OCI-LY7 (cell line): ENCODE measurements around the gene TBC1D5. TPM values are rescaled to one million over a fixed set of nuclear protein-coding genes. Genes with fewer than 3 reads are reported as not detected.
"Not testable (repeated sequence)": the region's sequence is repeated elsewhere in the genome, so short reads cannot be mapped to it uniquely, and the experiment has no call there.

Experiments
- BruUV-seq: library from RNA; stranded (reverse); fragments of 400-500 nt; replicated peaks from 2 replicates; lab custom pipeline; 2021; lab: Mats Ljungman, UMichigan
- CTCF ChIA-PET: fragments of 300-600 bp; sonication (Branson Sonifier 250); formaldehyde crosslinking; loops from one replicate; lab custom pipeline; 2022; ENCODE audit warnings: antibody characterized with exemption; ENCODE audit not compliant: unreplicated experiment; lab: Charles Lee
- POLR2A ChIA-PET: fragments of 300-600 bp; sonication (Branson Sonifier 250); formaldehyde crosslinking; loops from one replicate; lab custom pipeline; 2022; ENCODE audit warnings: antibody characterized with exemption; lab: Charles Lee
- DNase-seq: peaks from one replicate; pipeline ENCODE4 v3.0.0-alpha.2; 2015; ENCODE audit warnings: low spot score
- H2AFZ ChIP-seq: fragments of 200-600 bp; sonication (generic), shearing (Covaris generic); 2 replicates; pipeline ENCODE4 v1.6.1; 2014; ENCODE audit warnings: mild to moderate bottlenecking, antibody characterized with exemption, low read length, moderate library complexity
- H3K27ac ChIP-seq: fragments of 200-600 bp; sonication (generic); 2 replicates; pipeline ENCODE4 v1.5.1; 2014; ENCODE audit warnings: mixed run types, low read depth, mild to moderate bottlenecking, moderate library complexity, low read length, inconsistent platforms; ENCODE audit not compliant: poor library complexity, severe bottlenecking
- H3K36me3 ChIP-seq: fragments of 200-600 bp; sonication (generic); 2 replicates; pipeline ENCODE4 v1.6.1; 2014; ENCODE audit warnings: mild to moderate bottlenecking, antibody characterized with exemption, low read length, moderate library complexity, mixed read lengths; ENCODE audit not compliant: insufficient read depth
- H3K4me1 ChIP-seq: fragments of 200-600 bp; sonication (generic); 2 replicates; pipeline ENCODE4 v1.5.1; 2014; ENCODE audit warnings: mild to moderate bottlenecking, low read length; ENCODE audit not compliant: insufficient read depth, poor library complexity, severe bottlenecking
- H3K4me2 ChIP-seq: fragments of 200-600 bp; sonication (generic); 2 replicates; pipeline ENCODE4 v1.6.1; 2014; ENCODE audit warnings: mild to moderate bottlenecking, low read length
- H3K4me3 ChIP-seq: fragments of 200-600 bp; sonication (generic); 2 replicates; pipeline ENCODE4 v1.5.1; 2014; ENCODE audit warnings: mild to moderate bottlenecking, low read depth, low read length; ENCODE audit not compliant: poor library complexity, severe bottlenecking
- H3K79me2 ChIP-seq: fragments of 200-600 bp; sonication (generic); 2 replicates; pipeline ENCODE4 v1.6.1; 2016; ENCODE audit warnings: low read depth, mild to moderate bottlenecking, low read length, moderate library complexity, mixed read lengths; ENCODE audit not compliant: insufficient read depth
- H3K9me2 ChIP-seq: fragments of 200-600 bp; sonication (generic); 2 replicates; pipeline ENCODE4 v1.6.1; 2016; ENCODE audit warnings: mild to moderate bottlenecking, low read length, mixed read lengths; ENCODE audit not compliant: insufficient read depth
- H3K9me3 ChIP-seq: fragments of 200-600 bp; sonication (generic); 2 replicates; pipeline ENCODE4 v1.6.1; 2014; ENCODE audit warnings: mild to moderate bottlenecking, mixed run types, low read length, mixed read lengths
- H4K20me1 ChIP-seq: fragments of 200-600 bp; sonication (generic); 2 replicates; pipeline ENCODE4 v1.6.1; 2014; ENCODE audit warnings: mild to moderate bottlenecking, antibody characterized with exemption, low read length, moderate library complexity, mixed read lengths; ENCODE audit not compliant: insufficient read depth
- CTCF ChIP-seq: fragments of 200-600 bp; sonication (generic); conservative IDR thresholded peaks from 2 replicates; pipeline ENCODE4 v1.5.1; 2014; ENCODE audit warnings: mild to moderate bottlenecking, antibody characterized with exemption, low read length, moderate library complexity, mixed read lengths
- EZH2phosphoT487 ChIP-seq: fragments of 200-600 bp; sonication (generic); IDR thresholded peaks from 2 replicates; pipeline ENCODE4 v1.6.1; 2018; ENCODE audit warnings: low read depth, borderline replicate concordance, mild to moderate bottlenecking, mixed run types, antibody characterized with exemption, low read length, moderate library complexity, mixed read lengths
- intact Hi-C: fragments of 100-400 bp; cut with micrococcal nuclease; formaldehyde crosslinking; loops from one replicate; pipeline ENCODE4 v1.10.0; 2022; ENCODE audit not compliant: unreplicated experiment
- total RNA-seq, 2 experiments: library from RNA; depleted of rRNA in 1 of 2; stranded (reverse); fragments of >200 nt in 1 of 2; shearing (Covaris generic) in 1 of 2; gene quantifications; 2 replicates each; pipeline ENCODE4 v1.2.3, GENCODE V29; 2014 to 2022

TBC1D5 gene
- total RNA-seq, 2 experiments from 2014 or later: 78.5 to 82.4 TPM

GRCh38 chr3:17625133-17625532, 117.3 kb downstream of the TBC1D5 start:
- no peak overlapping the region for H3K4me3 ChIP-seq
- BruUV-seq: no TSS peak
- no peak for DNase-seq
- no peaks in the 10 kb centered on the region for H3K9me3 ChIP-seq
- H3K36me3 ChIP-seq: peaks cover 15% of the 10 kb centered on the region; the same call in 1 of the 2 replicates
- TF ChIP-seq EZH2phosphoT487 (no peak), CTCF (no peak)
- no peak overlapping the region for H2AFZ ChIP-seq
- no peak overlapping the region for H3K4me2 ChIP-seq
- H3K9me2 ChIP-seq: no peaks in the 10 kb centered on the region
- H3K4me1 ChIP-seq: no peaks in the 10 kb centered on the region
- ChIA-PET POLR2A (no interaction called here), CTCF (no interaction called here)
- H3K27ac ChIP-seq: no peak overlapping the region
- H3K79me2 ChIP-seq: 0 out of 2 replicates have a peak, but pooled peaks cover 9% of the 10 kb centered on the region
- H4K20me1 ChIP-seq: no peaks in the 10 kb centered on the region
- intact Hi-C loops: no loop called here

- Histone ChIP-seq H2AFZ (no peak overlapping the region), H3K9me3 (no peaks in the 10 kb centered on the region), H4K20me1 (no peaks in the 10 kb centered on the region), H3K9me2 (no peaks in the 10 kb centered on the region), H3K79me2 (0 out of 2 replicates have a peak, but pooled peaks cover 9% of the 10 kb centered on the region), H3K4me1 (no peaks in the 10 kb centered on the region), H3K4me3 (no peak overlapping the region), H3K27ac (no peak overlapping the region), H3K36me3 (peaks cover 26% of the 10 kb centered on the region), H3K4me2 (no peak overlapping the region)
- no TSS peak for BruUV-seq
- no peak for DNase-seq
- intact Hi-C loops: no loop called here
- CTCF ChIA-PET: no interaction called here
- POLR2A ChIA-PET: interaction anchor here (0.7 to 1.4 kb wide), 2 partner anchors 16 to 499 kb away, joined by 4 read pairs; no protein-coding TSS in a partner anchor
- TF ChIP-seq EZH2phosphoT487 (no peak), CTCF (no peak)
Measured at GRCh38 chr3:17623464-17623863, 119.0 kb downstream of the TBC1D5 start.

GRCh38 chr3:17619968-17620367, 122.5 kb downstream of the TBC1D5 start:
- Histone ChIP-seq H3K4me1 (no peaks in the 10 kb centered on the region), H3K4me3 (no peak overlapping the region), H2AFZ (no peak overlapping the region), H3K9me3 (no peaks in the 10 kb centered on the region), H3K9me2 (no peaks in the 10 kb centered on the region), H4K20me1 (no peaks in the 10 kb centered on the region), H3K4me2 (no peak overlapping the region), H3K79me2 (no peaks in the 10 kb centered on the region), H3K36me3 (peaks cover 30% of the 10 kb centered on the region), H3K27ac (no peak overlapping the region)
- ChIA-PET POLR2A (no interaction called here), CTCF (no interaction called here)
- intact Hi-C loops: no loop called here
- no peak for DNase-seq
- TF ChIP-seq EZH2phosphoT487 (no peak), CTCF (no peak)
- no TSS peak for BruUV-seq

GRCh38 chr3:17613017-17613416, 129.4 kb downstream of the TBC1D5 start:
- H3K9me2 ChIP-seq, H3K36me3 ChIP-seq, DNase-seq, H3K79me2 ChIP-seq, H3K4me3 ChIP-seq, CTCF ChIA-PET, H3K4me1 ChIP-seq, POLR2A ChIA-PET, BruUV-seq, H3K4me2 ChIP-seq, H3K27ac ChIP-seq, H2AFZ ChIP-seq, intact Hi-C loops, H4K20me1 ChIP-seq, H3K9me3 ChIP-seq: not testable (repeated sequence)
